SK-N-SH (cell line): ENCODE results near the gene HJV. TPM values are rescaled to one million over a fixed set of nuclear protein-coding genes. Genes with fewer than 3 reads are reported as not detected.
A peak's percentile ranks its signal among the peaks of the same experiment; 100 is the strongest.

Experiments used
- CTCF ChIA-PET: fragments of 300-600, 350-600 bp; formaldehyde crosslinking; extraction: SDS; loops from one replicate; lab custom pipeline; 2021; lab: Yijun Ruan, JAX
- POLR2A ChIA-PET: fragments of 350-600 bp; sonication (Branson Sonifier 250); formaldehyde crosslinking; extraction: SDS; loops from one replicate; lab custom pipeline; 2020; ENCODE audit warnings: antibody characterized with exemption, inconsistent platforms; lab: Yijun Ruan, JAX
- DNase-seq: peaks from one replicate; pipeline ENCODE4 v3.0.0; 2012
- H2AFZ ChIP-seq: fragments of 200-600 bp; sonication (generic); 2 replicates; pipeline ENCODE4 v1.8.1; 2016; ENCODE audit warnings: antibody characterized with exemption, mild to moderate bottlenecking, low read depth
- H3F3A ChIP-seq: fragments of 200-600 bp; sonication (generic); replicated peaks from 2 replicates; pipeline ENCODE3; 2016; ENCODE audit warnings: antibody characterized with exemption, mild to moderate bottlenecking; ENCODE audit not compliant: insufficient read depth
- H3K27ac ChIP-seq, 2 experiments: fragments of 200-500 bp in 1 of 2; fragments of 200-600 bp in 1 of 2; sonication (Bioruptor generic) in 1 of 2; sonication (generic), shearing (Covaris generic) in 1 of 2; 2 replicates each; pipeline versions ENCODE4 v1.5.1 to v1.6.1; 2014 to 2016; ENCODE audit warnings: low read depth in 2 of 2, inconsistent platforms in 1 of 2, low read length in 1 of 2, mild to moderate bottlenecking in 1 of 2, mixed read lengths in 1 of 2
- H3K27me3 ChIP-seq: fragments of 200-600 bp; sonication (generic), shearing (Covaris generic); 2 replicates; pipeline ENCODE4 v1.6.1; 2016; ENCODE audit warnings: mixed run types; ENCODE audit not compliant: insufficient read depth
- H3K36me3 ChIP-seq, 2 experiments: fragments of 200-500 bp in 1 of 2; fragments of 200-600 bp in 1 of 2; sonication (Bioruptor generic) in 1 of 2; sonication (generic) in 1 of 2; replicated peaks in 1 of 2; 2 replicates each; pipeline versions ENCODE3 to v1.5.1; 2014 to 2016; ENCODE audit warnings: low read length in 1 of 2, mild to moderate bottlenecking in 1 of 2; ENCODE audit not compliant: insufficient read depth in 2 of 2, control insufficient read depth in 1 of 2
- H3K4me1 ChIP-seq, 2 experiments: fragments of 200-500 bp in 1 of 2; fragments of 200-600 bp in 1 of 2; sonication (Bioruptor generic) in 1 of 2; sonication (generic), shearing (Covaris generic) in 1 of 2; 2 replicates each; pipeline versions ENCODE4 v1.5.1 to v1.6.1; 2014 to 2016; ENCODE audit warnings: low read depth in 1 of 2, low read length in 1 of 2, mixed run types in 1 of 2; ENCODE audit not compliant: insufficient read depth in 2 of 2, control insufficient read depth in 1 of 2
- H3K4me2 ChIP-seq: fragments of 200-600 bp; sonication (generic), shearing (Covaris generic); 2 replicates; pipeline ENCODE4 v1.6.1; 2017; ENCODE audit warnings: mixed run types
- H3K4me3 ChIP-seq, 2 experiments: fragments of 200-500 bp in 1 of 2; fragments of 200-600 bp in 1 of 2; sonication (Bioruptor generic) in 1 of 2; sonication (generic), shearing (Covaris generic) in 1 of 2; 2 replicates each; pipeline versions ENCODE4 v1.5.1 to v1.8.1; 2014 to 2016; ENCODE audit warnings: low read depth in 2 of 2, inconsistent platforms in 1 of 2, low read length in 1 of 2, mild to moderate bottlenecking in 1 of 2, mixed read lengths in 1 of 2, moderate library complexity in 1 of 2
- H3K79me2 ChIP-seq: fragments of 200-600 bp; sonication (generic); 2 replicates; pipeline ENCODE4 v1.8.1; 2017; ENCODE audit warnings: mild to moderate bottlenecking; ENCODE audit not compliant: insufficient read depth
- H3K9ac ChIP-seq: fragments of 200-600 bp; sonication (generic); 2 replicates; pipeline ENCODE4 v1.6.1; 2017; ENCODE audit warnings: mixed run types
- H3K9me2 ChIP-seq: fragments of 200-600 bp; sonication (generic); 2 replicates; pipeline ENCODE4 v1.6.1; 2017; ENCODE audit warnings: mixed run types
- H3K9me3 ChIP-seq: fragments of 200-600 bp; sonication (generic); 2 replicates; pipeline ENCODE4 v1.6.1; 2017; ENCODE audit warnings: mixed run types, mild to moderate bottlenecking, moderate library complexity
- H4K20me1 ChIP-seq: fragments of 200-600 bp; sonication (generic); 2 replicates; pipeline ENCODE4 v1.6.1; 2017; ENCODE audit warnings: mild to moderate bottlenecking, mixed run types; ENCODE audit not compliant: insufficient read depth
- ELF1 ChIP-seq: IDR thresholded peaks from 2 replicates; pipeline ENCODE4 v1.4.0; 2012
- EP300 ChIP-seq, 2 experiments: IDR thresholded peaks; 2 replicates each; pipeline versions ENCODE4 v1.4.0 to v1.6.1; 2012; ENCODE audit warnings: borderline replicate concordance in 1 of 2, low read depth in 1 of 2, low read length in 1 of 2
- EZH2phosphoT487 ChIP-seq: fragments of 200-600 bp; sonication (generic); IDR thresholded peaks from 2 replicates; pipeline ENCODE4 v1.6.1; 2017; ENCODE audit warnings: low read depth, mixed run types, mild to moderate bottlenecking, antibody characterized with exemption, moderate library complexity, borderline replicate concordance
- FOSL2 ChIP-seq: IDR thresholded peaks from 2 replicates; pipeline ENCODE4 v1.4.0; 2012; ENCODE audit warnings: low read depth, mild to moderate bottlenecking, moderate library complexity, borderline replicate concordance
- IRF3 ChIP-seq: fragments of 150-350 bp; IDR thresholded peaks from 2 replicates; pipeline ENCODE4 v1.6.1; 2016; ENCODE audit warnings: mild to moderate bottlenecking, low read depth, low read length
- JUND ChIP-seq: IDR thresholded peaks from 2 replicates; pipeline ENCODE4 v1.4.0; 2012
- MXI1 ChIP-seq: IDR thresholded peaks from 2 replicates; pipeline ENCODE4 v1.6.1; 2012; ENCODE audit warnings: mild to moderate bottlenecking, low read depth, low read length, improper control_type of control experiment
- NFIC ChIP-seq: IDR thresholded peaks from 2 replicates; pipeline ENCODE4 v1.4.0; 2012; ENCODE audit warnings: borderline replicate concordance
- NRF1 ChIP-seq: IDR thresholded peaks from 2 replicates; pipeline ENCODE4 v1.6.1; 2012; ENCODE audit warnings: low read depth, mild to moderate bottlenecking, low read length
- PBX3 ChIP-seq: IDR thresholded peaks from 2 replicates; pipeline ENCODE4; 2012
- POLR2AphosphoS5 ChIP-seq: IDR thresholded peaks from 2 replicates; pipeline ENCODE4 v1.6.1; 2012; ENCODE audit warnings: low read depth, low read length
- RAD21 ChIP-seq: IDR thresholded peaks from 2 replicates; pipeline ENCODE4 v1.6.1; 2012; ENCODE audit warnings: mild to moderate bottlenecking, low read length
- RCOR1 ChIP-seq: fragments of 150-350 bp; IDR thresholded peaks from 2 replicates; pipeline ENCODE4 v1.6.1; 2017; ENCODE audit warnings: antibody characterized with exemption, low read length
- REST ChIP-seq: IDR thresholded peaks from 2 replicates; pipeline ENCODE4 v1.6.1; 2012; ENCODE audit warnings: mild to moderate bottlenecking, low read depth, low read length, moderate library complexity
- TEAD4 ChIP-seq: IDR thresholded peaks from 2 replicates; pipeline ENCODE4 v1.4.0; 2012; ENCODE audit warnings: mild to moderate bottlenecking, borderline replicate concordance; ENCODE audit not compliant: insufficient read depth
- USF1 ChIP-seq: IDR thresholded peaks from 2 replicates; pipeline ENCODE4 v1.4.0; 2012; ENCODE audit warnings: low read depth, borderline replicate concordance
- YY1 ChIP-seq: IDR thresholded peaks from 2 replicates; pipeline ENCODE4 v1.4.0; 2012; ENCODE audit warnings: low read depth, mild to moderate bottlenecking
- WGBS: methylation state at CpG from one replicate; pipeline ENCODE4 v1.1.6; 2017; ENCODE audit warnings: low lambda C conversion rate; 5-methylcytosine and 5-hydroxymethylcytosine counted together
- polyA plus RNA-seq, 3 experiments: library from polyadenylated mRNA; depleted of rRNA; stranded (reverse); fragments of >200 nt; gene quantifications; 2 replicates each; pipeline ENCODE4 v1.2.3, GENCODE V29; 2012

HJV gene
- polyA plus RNA-seq, 1 of the 3 experiments (the other 2 are of a cell fraction), result 0.05 TPM

GRCh38 chr1:145999321-146000024, 22.1 kb downstream of the HJV start:
- H4K20me1 ChIP-seq, result peaks cover 17% of the 10 kb centered on the region
- no peaks in the 10 kb centered on the region for H3K9me3 ChIP-seq
- no peaks in the 10 kb centered on the region for H3F3A ChIP-seq
- no peak overlapping the region for H2AFZ ChIP-seq
- H3K36me3 ChIP-seq, result peaks cover 5 to 9% of the 10 kb centered on the region in 2 experiments
- DNase-seq, result no peak
- H3K27me3 ChIP-seq, result no peaks in the 10 kb centered on the region
- no peak overlapping the region for H3K4me2 ChIP-seq
- CTCF ChIA-PET, result interaction anchor here (0.7 kb wide), 2 partner anchors 8 to 22 kb away, joined by 3 to 5 read pairs; no protein-coding TSS in a partner anchor
- H3K79me2 ChIP-seq, result peaks cover 19% of the 10 kb centered on the region
- WGBS, result 71% methylated on average over 5 of the region's 5 CpGs
- no peaks in the 10 kb centered on the region for H3K9me2 ChIP-seq
- POLR2A ChIA-PET, result no interaction called here
- H3K27ac ChIP-seq, result peak overlapping the region in 1 of 2 experiments; percentile 61; a peak in 2 of 4 replicates
- no peak overlapping the region for H3K9ac ChIP-seq
- TF ChIP-seq MXI1, result no peak
- no peak for TF ChIP-seq YY1
- TF ChIP-seq PBX3, result no peak
- TF ChIP-seq ELF1, result no peak
- TF ChIP-seq NFIC, result no peak
- no peak for TF ChIP-seq USF1
- no peak for TF ChIP-seq RCOR1
- H3K4me1 ChIP-seq, result peaks cover 6 to 23% of the 10 kb centered on the region in 2 experiments; a peak in 3 of 4 replicates
- no peak overlapping the region for H3K4me3 ChIP-seq

- H3K36me3 ChIP-seq, result peaks cover 23 to 27% of the 10 kb centered on the region in 2 experiments
- WGBS, result 79% methylated on average over 3 of the region's 3 CpGs
- ChIA-PET POLR2A (interaction anchor here (1.9 kb wide), 1 partner anchor 18 kb away, joined by 7 read pairs; no protein-coding TSS in a partner anchor), CTCF (interaction anchor here (0.6 to 4.2 kb wide), 6 partner anchors 9 to 150 kb away, joined by 3 to 40 read pairs (median 6); no protein-coding TSS in a partner anchor)
- H3K9me3 ChIP-seq, result no peaks in the 10 kb centered on the region
- H4K20me1 ChIP-seq, result peaks cover 35% of the 10 kb centered on the region
- H3K4me2 ChIP-seq, result peak overlapping the region; percentile 68; the same call in 1 of the 2 replicates
- H3K9me2 ChIP-seq, result no peaks in the 10 kb centered on the region
- no peak overlapping the region for H3K9ac ChIP-seq
- TF ChIP-seq REST (no peak), POLR2AphosphoS5 (no peak), FOSL2 (no peak), IRF3 (no peak), USF1 (no peak), NRF1 (no peak), EZH2phosphoT487 (no peak), RAD21 (no peak), PBX3 (no peak), EP300 (IDR thresholded peaks at IDR 0.05; ENCODE audit: borderline replicate concordance in 1 of 2, low read depth in 1 of 2, low read length in 1 of 2) (no peak), TEAD4 (no peak), NFIC (no peak), JUND (no peak)
- peaks cover 11% of the 10 kb centered on the region for H3F3A ChIP-seq
- no peak for DNase-seq
- H2AFZ ChIP-seq, result no peak overlapping the region
- H3K79me2 ChIP-seq, result peaks cover 36% of the 10 kb centered on the region
- H3K27ac ChIP-seq, result peak overlapping the region in 1 of 2 experiments; percentile 98; a peak in 1 of 4 replicates
- no peak overlapping the region for H3K4me3 ChIP-seq
- no peaks in the 10 kb centered on the region for H3K27me3 ChIP-seq
- H3K4me1 ChIP-seq, result peaks cover 14 to 38% of the 10 kb centered on the region in 2 experiments; a peak in 3 of 4 replicates
Observed at GRCh38 chr1:145997718-145998023, 23.9 kb downstream of the HJV start.
